AG04450 (cell line): Measurements from ENCODE around the gene AJM1. TPM values are rescaled to one million over a fixed set of nuclear protein-coding genes. Genes with fewer than 3 reads are reported as not detected.

Source experiments
- CTCF ChIA-PET: fragments of 300-600, 350-600 bp; formaldehyde crosslinking; extraction: SDS; loops from one replicate; lab custom pipeline; 2022; ENCODE audit warnings: antibody characterized with exemption, inconsistent platforms; lab: Charles Lee
- POLR2A ChIA-PET: fragments of 350-600 bp; formaldehyde crosslinking; extraction: SDS; loops from one replicate; lab custom pipeline; 2021; ENCODE audit warnings: antibody characterized with exemption, inconsistent platforms; lab: Yijun Ruan, JAX
- DNase-seq: peaks from one replicate; pipeline ENCODE4 v3.0.0-alpha.2; 2011; ENCODE audit warnings: low read depth, low spot score
- H3K27ac ChIP-seq: one replicate; pipeline ENCODE4 v1.5.1; 2012; ENCODE audit warnings: low read depth, low read length, control low read depth
- H3K27me3 ChIP-seq: one replicate; pipeline ENCODE4 v1.6.0; 2012; ENCODE audit warnings: low read length; ENCODE audit not compliant: control insufficient read depth, insufficient read depth
- H3K4me3 ChIP-seq: 2 replicates; pipeline ENCODE4 v1.5.1; 2011; ENCODE audit warnings: mild to moderate bottlenecking, low read depth, low read length, control low read depth
- H3K9me3 ChIP-seq: 2 replicates; pipeline ENCODE4 v1.5.1; 2012; ENCODE audit warnings: low read length; ENCODE audit not compliant: control insufficient read depth, insufficient read depth
- polyA plus RNA-seq: library from polyadenylated mRNA; depleted of rRNA; stranded (reverse); fragments of >200 nt; gene quantifications from 2 replicates; pipeline ENCODE4 v1.2.3, GENCODE V29; 2011
- TF ChIP-seq, protein P1 (sequence below): IDR thresholded peaks from 2 replicates; pipeline ENCODE4 v1.5.1; 2011; ENCODE audit warnings: low read depth, low read length, control low read depth, inconsistent platforms

AJM1 gene
- polyA plus RNA-seq, 1 experiment = 0.26 TPM

DNA sequence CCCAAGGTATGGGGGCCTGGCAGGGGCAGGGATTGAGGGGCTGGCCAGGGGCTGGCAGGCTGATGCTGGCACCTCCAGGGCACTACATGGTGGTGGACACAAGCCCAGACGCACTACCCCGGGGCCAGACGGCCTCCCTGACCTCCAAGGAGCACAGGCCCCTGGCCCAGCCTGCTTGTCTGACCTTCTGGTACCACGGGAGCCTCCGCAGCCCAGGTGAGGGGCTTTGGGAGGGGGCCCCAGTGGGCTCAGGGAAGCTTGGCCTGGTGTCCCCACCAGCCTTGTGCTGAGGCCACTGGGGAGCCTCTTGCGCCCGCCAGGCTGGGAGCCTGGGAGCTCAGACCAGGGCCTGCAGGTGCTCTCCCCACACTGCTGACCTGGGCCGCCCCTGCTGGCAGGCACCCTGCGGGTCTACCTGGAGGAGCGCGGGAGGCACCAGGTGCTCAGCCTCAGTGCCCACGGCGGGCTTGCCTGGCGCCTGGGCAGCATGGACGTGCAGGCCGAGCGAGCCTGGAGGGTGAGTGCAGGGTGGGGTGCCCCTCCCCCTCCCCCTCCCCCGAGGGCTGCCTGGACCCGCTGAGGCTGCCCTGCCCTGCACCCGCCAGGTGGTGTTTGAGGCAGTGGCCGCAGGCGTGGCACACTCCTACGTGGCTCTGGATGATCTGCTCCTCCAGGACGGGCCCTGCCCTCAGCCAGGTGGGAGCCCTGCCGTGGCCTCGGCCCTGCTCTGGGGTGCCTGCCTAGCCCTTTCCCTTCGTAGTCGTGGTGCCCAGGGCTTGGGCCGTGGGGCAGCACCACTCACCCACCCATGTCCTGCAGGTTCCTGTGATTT lies 15.5 kb downstream of the AJM1 start:
- Histone ChIP-seq H3K27ac (no peak overlapping the region), H3K4me3 (no peak overlapping the region), H3K27me3 (no peaks in the 10 kb centered on the region), H3K9me3 (no peaks in the 10 kb centered on the region)
- DNase-seq = no peak
- CTCF ChIA-PET = interaction anchor here (0.7 kb wide), 1 partner anchor 15 kb away, joined by 3 read pairs; the partner anchor contains the start of gene AJM1
- POLR2A ChIA-PET = interaction anchor here (0.6 kb wide), 1 partner anchor 14 kb away, joined by 3 read pairs; no protein-coding TSS in a partner anchor
- TF ChIP-seq, protein P1, sequence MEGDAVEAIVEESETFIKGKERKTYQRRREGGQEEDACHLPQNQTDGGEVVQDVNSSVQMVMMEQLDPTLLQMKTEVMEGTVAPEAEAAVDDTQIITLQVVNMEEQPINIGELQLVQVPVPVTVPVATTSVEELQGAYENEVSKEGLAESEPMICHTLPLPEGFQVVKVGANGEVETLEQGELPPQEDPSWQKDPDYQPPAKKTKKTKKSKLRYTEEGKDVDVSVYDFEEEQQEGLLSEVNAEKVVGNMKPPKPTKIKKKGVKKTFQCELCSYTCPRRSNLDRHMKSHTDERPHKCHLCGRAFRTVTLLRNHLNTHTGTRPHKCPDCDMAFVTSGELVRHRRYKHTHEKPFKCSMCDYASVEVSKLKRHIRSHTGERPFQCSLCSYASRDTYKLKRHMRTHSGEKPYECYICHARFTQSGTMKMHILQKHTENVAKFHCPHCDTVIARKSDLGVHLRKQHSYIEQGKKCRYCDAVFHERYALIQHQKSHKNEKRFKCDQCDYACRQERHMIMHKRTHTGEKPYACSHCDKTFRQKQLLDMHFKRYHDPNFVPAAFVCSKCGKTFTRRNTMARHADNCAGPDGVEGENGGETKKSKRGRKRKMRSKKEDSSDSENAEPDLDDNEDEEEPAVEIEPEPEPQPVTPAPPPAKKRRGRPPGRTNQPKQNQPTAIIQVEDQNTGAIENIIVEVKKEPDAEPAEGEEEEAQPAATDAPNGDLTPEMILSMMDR = no peak

DNA sequence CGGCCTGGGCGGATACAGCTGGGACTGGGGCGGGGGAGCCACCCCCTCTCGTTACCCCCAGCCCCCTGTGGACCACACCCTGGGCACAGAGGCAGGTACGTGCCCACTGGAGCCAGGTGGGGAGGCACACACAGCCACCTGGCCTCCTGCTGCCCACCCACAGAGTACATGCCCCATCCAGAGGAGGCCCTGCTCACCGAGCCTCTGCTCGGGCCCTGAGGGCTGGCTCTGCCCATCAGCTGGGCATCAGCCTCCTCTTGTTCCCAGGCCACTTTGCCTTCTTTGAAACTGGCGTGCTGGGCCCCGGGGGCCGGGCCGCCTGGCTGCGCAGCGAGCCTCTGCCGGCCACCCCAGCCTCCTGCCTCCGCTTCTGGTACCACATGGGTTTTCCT lies 16.2 kb downstream of the AJM1 start:
- DNase-seq = no peak
- ChIA-PET POLR2A (no interaction called here), CTCF (no interaction called here)
- peak overlapping the region; percentile 11 for H3K27ac ChIP-seq
- TF ChIP-seq, protein P1 = no peak
- H3K9me3 ChIP-seq = no peaks in the 10 kb centered on the region
- no peak overlapping the region for H3K4me3 ChIP-seq
- no peaks in the 10 kb centered on the region for H3K27me3 ChIP-seq

DNA sequence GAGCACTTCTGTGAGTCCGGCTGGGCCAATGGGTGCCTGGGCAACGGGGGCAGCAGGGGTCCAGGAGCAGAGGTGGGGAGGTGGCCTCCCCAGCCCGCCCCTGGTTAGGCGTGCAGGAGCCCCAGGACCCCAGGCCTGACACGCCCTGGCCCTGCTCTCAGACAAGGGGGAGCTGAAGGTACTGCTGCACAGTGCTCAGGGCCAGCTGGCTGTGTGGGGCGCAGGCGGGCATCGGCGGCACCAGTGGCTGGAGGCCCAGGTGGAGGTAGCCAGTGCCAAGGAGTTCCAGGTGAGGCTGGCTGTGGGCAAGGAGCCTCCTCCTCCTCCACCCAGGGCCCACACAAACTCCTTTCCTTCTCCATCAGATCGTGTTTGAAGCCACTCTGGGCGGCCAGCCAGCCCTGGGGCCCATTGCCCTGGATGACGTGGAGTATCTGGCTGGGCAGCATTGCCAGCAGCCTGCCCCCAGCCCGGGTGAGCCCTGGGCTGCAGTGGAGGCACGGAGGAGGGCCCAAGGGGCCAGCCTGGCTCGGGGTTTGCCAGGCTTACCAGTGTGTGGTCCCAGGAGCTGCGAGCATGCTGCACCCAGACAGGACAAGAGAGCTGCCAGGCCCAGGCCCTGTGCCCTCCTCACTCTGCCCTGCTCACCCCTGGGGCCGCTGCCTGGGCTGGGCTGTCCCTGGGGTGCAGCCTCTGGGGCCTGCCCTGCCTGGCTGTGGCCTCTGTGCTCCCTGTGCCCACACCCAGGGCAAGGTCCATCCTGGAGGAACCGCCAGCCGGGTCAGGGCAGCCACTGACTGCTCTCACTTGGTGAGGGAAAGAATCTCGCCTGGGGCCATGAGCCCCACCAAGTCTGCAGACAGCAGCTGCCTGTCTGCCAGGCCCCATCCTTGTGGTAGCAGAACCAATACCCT lies 16.8 kb downstream of the AJM1 start:
- POLR2A ChIA-PET = interaction anchor here (0.6 kb wide), 1 partner anchor 13 kb away, joined by 4 read pairs; no protein-coding TSS in a partner anchor
- peak overlapping the region; percentile 11 for H3K27ac ChIP-seq

DNA sequence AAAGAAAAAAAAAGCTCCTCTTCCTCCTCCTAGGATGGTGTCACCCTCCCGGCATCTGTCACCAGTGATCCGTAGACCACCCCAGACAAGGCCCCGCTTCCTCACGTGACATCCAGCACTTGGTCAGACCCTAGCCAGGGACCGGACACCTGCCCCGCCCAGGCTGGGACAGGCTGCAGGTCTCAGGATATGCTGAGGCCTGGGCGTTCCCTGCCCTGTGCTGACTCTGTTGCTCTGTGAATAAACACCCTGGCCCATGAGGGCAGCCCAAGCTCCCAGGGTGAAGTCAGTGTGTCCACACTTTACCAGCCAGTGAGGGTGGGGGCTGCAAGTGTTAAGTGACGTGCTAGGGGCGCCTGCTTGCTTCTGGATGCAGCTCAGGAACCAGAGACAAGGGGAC lies 18.3 kb downstream of the AJM1 start:
- POLR2A ChIA-PET = no interaction called here
- H3K9me3 ChIP-seq = no peaks in the 10 kb centered on the region

More for the DNA sequence above, 16.8 kb downstream of the AJM1 start:
- H3K9me3 ChIP-seq = no peaks in the 10 kb centered on the region
- DNase-seq = no peak
- CTCF ChIA-PET = no interaction called here
- no peak overlapping the region for H3K4me3 ChIP-seq
- TF ChIP-seq, protein P1 = no peak
- H3K27me3 ChIP-seq = no peaks in the 10 kb centered on the region

More for the DNA sequence above, 18.3 kb downstream of the AJM1 start:
- Histone ChIP-seq H3K4me3 (no peak overlapping the region), H3K27me3 (no peaks in the 10 kb centered on the region), H3K27ac (no peak overlapping the region)
- CTCF ChIA-PET = interaction anchor here (1.2 kb wide), 1 partner anchor 18 kb away, joined by 3 read pairs; the partner anchor contains the start of gene AJM1
- TF ChIP-seq, protein P1 = no peak
- no peak for DNase-seq
